ENCODE results near the gene MAT1A.

DNA sequence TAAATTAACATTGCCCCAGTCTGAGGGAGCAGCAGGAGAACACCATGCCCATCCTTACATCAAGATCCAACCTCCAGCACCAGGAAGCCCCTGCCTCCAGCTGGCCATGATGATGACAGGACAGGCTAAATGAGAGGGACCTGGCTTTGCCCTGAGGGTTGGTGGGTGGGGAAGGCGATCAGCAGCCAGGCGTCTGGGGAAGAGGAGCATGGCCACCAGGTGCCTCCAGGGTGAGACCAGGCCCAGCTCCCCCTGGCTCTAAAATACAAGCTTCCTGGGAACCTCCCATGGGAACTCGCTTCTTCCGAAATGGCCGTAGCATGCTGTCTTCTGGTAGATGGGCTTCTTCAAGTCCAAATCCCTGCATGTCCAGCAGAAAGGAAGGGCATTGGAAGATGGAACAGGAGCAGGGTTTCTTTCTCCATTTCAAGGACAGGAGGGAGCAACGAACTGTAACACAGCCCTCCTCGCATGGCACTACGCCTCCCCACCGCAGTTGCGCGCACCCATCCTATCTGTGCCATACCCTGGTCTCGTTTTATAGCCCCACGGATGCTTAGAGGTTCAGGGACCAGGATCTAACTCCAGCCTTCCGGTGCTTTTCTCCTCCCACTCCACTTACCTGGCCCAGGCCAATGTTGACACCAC is 15.8 kb downstream of the MAT1A start:
- TF ChIP-seq POLR2A (IDR thresholded peaks at IDR 0.05), result no peak
- TF ChIP-seq, protein P1, sequence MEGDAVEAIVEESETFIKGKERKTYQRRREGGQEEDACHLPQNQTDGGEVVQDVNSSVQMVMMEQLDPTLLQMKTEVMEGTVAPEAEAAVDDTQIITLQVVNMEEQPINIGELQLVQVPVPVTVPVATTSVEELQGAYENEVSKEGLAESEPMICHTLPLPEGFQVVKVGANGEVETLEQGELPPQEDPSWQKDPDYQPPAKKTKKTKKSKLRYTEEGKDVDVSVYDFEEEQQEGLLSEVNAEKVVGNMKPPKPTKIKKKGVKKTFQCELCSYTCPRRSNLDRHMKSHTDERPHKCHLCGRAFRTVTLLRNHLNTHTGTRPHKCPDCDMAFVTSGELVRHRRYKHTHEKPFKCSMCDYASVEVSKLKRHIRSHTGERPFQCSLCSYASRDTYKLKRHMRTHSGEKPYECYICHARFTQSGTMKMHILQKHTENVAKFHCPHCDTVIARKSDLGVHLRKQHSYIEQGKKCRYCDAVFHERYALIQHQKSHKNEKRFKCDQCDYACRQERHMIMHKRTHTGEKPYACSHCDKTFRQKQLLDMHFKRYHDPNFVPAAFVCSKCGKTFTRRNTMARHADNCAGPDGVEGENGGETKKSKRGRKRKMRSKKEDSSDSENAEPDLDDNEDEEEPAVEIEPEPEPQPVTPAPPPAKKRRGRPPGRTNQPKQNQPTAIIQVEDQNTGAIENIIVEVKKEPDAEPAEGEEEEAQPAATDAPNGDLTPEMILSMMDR (IDR thresholded peaks at IDR 0.05), result no peak
